ENCODE measurements around the gene UBL7. TPM values are rescaled to one million over a fixed set of nuclear protein-coding genes. Genes with fewer than 3 reads are reported as not detected.

UBL7 gene
- total RNA-seq, 1 experiment from 2014 or later: 47.5 TPM

GRCh38 chr15:74399511-74400312 is 61.2 kb downstream of the UBL7 start:
- H3K9me3 ChIP-seq (ENCODE audit: control insufficient read depth, low read depth, low read length): no peaks in the 10 kb centered on the region
- H2BK15ac ChIP-seq (ENCODE audit: low read depth, low read length): no peak overlapping the region
- Mint-ChIP-seq H3K27ac (no peak overlapping the region), H3K27me3 (ENCODE audit: low read depth) (peaks cover 2% of the 10 kb centered on the region), H3K4me1 (peaks cover 15 to 26% of the 10 kb centered on the region in 2 experiments), H3K36me3 (ENCODE audit: insufficient read depth in 1 of 3, low read depth in 3 of 3) (no peaks in the 10 kb centered on the region), H3K4me3 (no peak overlapping the region), H3K9me3 (no peaks in the 10 kb centered on the region)
- H3K4me2 ChIP-seq (ENCODE audit: insufficient read depth, insufficient read length, low read length): no peak overlapping the region
- no peak overlapping the region for H2BK5ac ChIP-seq (ENCODE audit: insufficient read length, low read length)
- no peak for DNase-seq
- H3K18ac ChIP-seq (ENCODE audit: insufficient read length, low read depth, low read length): no peak overlapping the region
- no peak overlapping the region for H3T11ph ChIP-seq (ENCODE audit: low read length)
- H3K79me2 ChIP-seq (ENCODE audit: insufficient read depth, low read length): no peaks in the 10 kb centered on the region
- H3K56ac ChIP-seq (ENCODE audit: insufficient read length, low read depth, low read length): no peak overlapping the region
- H2BK20ac ChIP-seq (ENCODE audit: low read depth, low read length, poor library complexity, severe bottlenecking): no peak overlapping the region
- no peak for TF ChIP-seq CTCF (conservative IDR thresholded peaks at IDR 0.05)
- H2AFZ ChIP-seq (ENCODE audit: low read length): no peak overlapping the region
- H3K23ac ChIP-seq (ENCODE audit: insufficient read length, low read depth, low read length): no peak overlapping the region
- no peaks in the 10 kb centered on the region for H3K27me3 ChIP-seq (ENCODE audit: insufficient read depth, low read length)
- no peak overlapping the region for H4K8ac ChIP-seq (replicated peaks; ENCODE audit: insufficient read length, low read depth, low read length)
- no peak overlapping the region for H4K5ac ChIP-seq (ENCODE audit: insufficient read length, low read depth, low read length)
- no peak overlapping the region for H3K27ac ChIP-seq (ENCODE audit: insufficient read length, low read depth, low read length)
- no peaks in the 10 kb centered on the region for H4K20me1 ChIP-seq (ENCODE audit: control insufficient read depth, insufficient read depth, insufficient read length)
- H3K79me1 ChIP-seq (ENCODE audit: insufficient read depth, low read depth, low read length, poor library complexity, severe bottlenecking): no peaks in the 10 kb centered on the region
- no peaks in the 10 kb centered on the region for H3K23me2 ChIP-seq (ENCODE audit: insufficient read length, low read depth, low read length, poor library complexity, severe bottlenecking)
- WGBS (ENCODE audit: extremely low coverage, insufficient read length, low lambda C conversion rate): no CpG with 5 or more reads among the region's 5 CpGs
- H3K14ac ChIP-seq (ENCODE audit: insufficient read depth, low read length): no peak overlapping the region
- no peak overlapping the region for H2BK120ac ChIP-seq (ENCODE audit: low read depth, low read length, poor library complexity, severe bottlenecking)
- H3K4ac ChIP-seq (ENCODE audit: low read depth, low read length): no peak overlapping the region
- peaks cover 5% of the 10 kb centered on the region; the same call in 1 of the 2 replicates for H3K4me1 ChIP-seq (ENCODE audit: insufficient read depth, low read length)
- H4K91ac ChIP-seq (ENCODE audit: insufficient read length, low read depth, low read length): no peak overlapping the region
- no peak overlapping the region for H2BK12ac ChIP-seq (ENCODE audit: insufficient read length, low read depth, low read length)
- no peak overlapping the region for H3K9ac ChIP-seq (ENCODE audit: extremely low read depth, insufficient read length, low read length)
- no peak overlapping the region for H2AK5ac ChIP-seq (ENCODE audit: insufficient read length, low read length)

Data from H9 (cell line).